Measurements from ENCODE around the gene MFNG.

Gene MFNG

GRCh38 chr22:37425369-37425768 is 60.8 kb downstream of the MFNG start:
- no peak for DNase-seq (ENCODE audit: low read depth)

DNA sequence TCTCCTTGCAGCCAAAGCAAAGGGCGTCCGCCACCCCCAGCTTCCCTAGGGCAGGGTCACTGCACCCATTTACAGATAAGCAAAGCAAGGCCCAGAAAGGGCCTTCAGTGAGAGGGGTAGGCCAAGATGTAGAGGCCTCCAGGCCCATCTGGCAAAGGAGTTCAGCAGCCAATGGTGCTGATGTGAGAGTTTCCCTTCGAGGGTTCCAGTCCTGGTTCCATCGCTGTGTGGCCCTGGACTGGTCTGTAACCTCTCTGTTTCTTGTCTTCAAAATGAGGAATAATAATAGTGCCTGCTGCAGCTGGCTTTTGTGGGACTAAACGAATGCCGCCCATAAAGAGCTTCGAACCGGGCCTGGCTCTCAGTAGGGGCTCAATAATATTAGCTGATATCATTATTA is 62.9 kb downstream of the MFNG start:
- DNase-seq (ENCODE audit: low read depth) = no peak

DNA sequence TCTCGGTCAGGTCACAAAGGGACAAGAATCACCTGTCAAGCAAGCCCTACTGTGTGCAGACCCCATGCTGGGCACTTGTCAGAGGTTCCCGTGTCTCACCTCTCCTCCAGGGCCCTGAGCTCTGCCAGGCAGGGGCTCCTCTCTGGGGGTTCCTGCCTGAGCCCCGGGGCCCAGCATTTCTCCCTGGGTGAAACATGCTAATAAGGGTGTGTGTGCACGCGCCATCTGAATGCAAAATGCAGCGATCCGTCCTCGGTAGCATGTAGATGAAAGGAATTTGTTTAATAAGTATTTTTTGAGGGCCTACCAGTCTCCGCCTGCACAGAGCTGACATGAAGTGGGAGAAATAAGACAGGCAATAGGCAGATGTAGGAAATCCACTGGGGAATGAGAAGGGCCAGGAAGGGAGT is 64.7 kb downstream of the MFNG start:
- DNase-seq (ENCODE audit: low read depth) = no peak

GRCh38 chr22:37420686-37421467 is 65.3 kb downstream of the MFNG start:
- no peak for DNase-seq (ENCODE audit: low read depth)

DNA sequence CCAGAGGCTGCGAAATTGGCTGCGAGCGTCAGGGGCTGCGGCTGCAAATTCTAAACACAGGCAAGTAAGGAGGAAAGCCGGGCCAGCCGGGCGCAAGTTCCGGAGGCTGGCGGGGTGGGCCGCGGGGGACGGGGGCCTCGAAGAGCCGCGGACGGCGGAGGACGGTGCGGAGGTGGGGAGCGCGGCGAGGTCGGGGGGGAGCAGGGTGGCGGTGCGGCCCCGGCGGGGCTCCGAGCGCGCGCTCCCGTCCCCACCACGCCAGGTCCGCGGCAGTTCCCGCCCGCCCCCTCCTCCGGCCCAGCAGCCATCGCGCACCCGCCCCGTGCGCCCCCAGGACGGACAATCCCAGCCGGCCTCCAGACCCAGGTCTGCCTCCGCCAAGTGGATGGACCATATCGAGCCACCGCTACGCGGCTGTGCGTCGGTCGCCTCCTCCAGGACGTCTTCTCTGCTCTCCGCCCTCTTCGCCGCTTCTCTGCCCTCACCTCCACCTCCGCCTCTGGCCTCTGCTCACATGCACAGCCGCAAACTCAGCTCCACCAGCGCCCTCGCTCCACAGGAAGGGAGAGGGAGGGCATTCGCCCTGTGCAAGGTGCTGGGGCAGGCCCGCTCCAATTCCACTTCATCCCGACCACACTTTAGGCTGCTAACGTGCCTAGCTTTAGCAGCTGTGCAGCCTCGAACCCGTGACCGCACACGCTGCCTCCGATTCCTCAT is 66.1 kb downstream of the MFNG start:
- no peak for DNase-seq (ENCODE audit: low read depth)

DNA sequence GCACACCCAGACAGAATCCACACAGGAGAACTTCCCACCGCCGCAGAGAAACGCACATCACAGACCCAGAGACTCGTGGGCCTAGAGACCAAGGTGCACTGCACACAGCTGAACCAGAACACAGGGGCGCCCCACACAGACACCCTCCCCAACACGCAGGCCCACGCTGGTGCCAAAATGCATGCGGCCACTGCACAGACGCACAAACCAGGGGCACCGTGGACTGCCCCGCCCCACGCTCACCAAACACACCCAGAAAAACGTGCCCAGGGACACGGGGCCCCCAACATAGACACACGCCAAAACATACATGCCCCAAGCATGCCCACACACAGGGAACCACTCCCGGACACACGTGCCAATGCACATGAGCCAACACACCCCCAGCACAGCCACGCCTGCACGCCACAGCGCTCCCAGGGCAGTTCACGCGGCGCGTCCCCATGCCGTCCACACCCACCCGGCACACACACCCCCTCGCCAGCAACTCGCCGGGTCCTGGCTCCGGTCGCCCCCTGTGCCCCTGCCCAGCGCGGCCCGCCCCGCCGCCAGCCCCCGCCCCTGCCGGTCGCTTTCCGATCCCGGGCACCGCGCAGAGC is 66.7 kb downstream of the MFNG start:
- DNase-seq (ENCODE audit: low read depth) = no peak

All from stimulated activated CD8-positive, alpha-beta memory T cell treated with anti-CD3 and anti-CD28 coated beads, Interleukin-4, amount 100 ng/mL, for 24 hours (primary cell).